H9 (cell line): Measurements from ENCODE around the gene PRRT2. TPM values are rescaled to one million over a fixed set of nuclear protein-coding genes. Genes with fewer than 3 reads are reported as not detected.

ENCODE experiments used
- DNase-seq: peaks from one replicate; pipeline ENCODE4 v3.0.0-alpha.2; 2017
- H2AFZ ChIP-seq: one replicate; pipeline ENCODE4 v1.6.1; 2013; ENCODE audit warnings: mild to moderate bottlenecking, low read length, control low read depth, moderate library complexity
- H2AK5ac ChIP-seq: 2 replicates; pipeline ENCODE4 v1.6.1; 2013; ENCODE audit warnings: low read length, control low read depth, mixed read lengths; ENCODE audit not compliant: insufficient read length
- H2BK120ac ChIP-seq: one replicate; pipeline ENCODE4 v1.6.1; 2013; ENCODE audit warnings: low read depth, mild to moderate bottlenecking, low read length, control low read depth, inconsistent platforms; ENCODE audit not compliant: poor library complexity, severe bottlenecking
- H2BK12ac ChIP-seq: 2 replicates; pipeline ENCODE4 v1.6.1; 2013; ENCODE audit warnings: low read length, control low read depth, mixed read lengths, low read depth; ENCODE audit not compliant: insufficient read length
- H2BK15ac ChIP-seq: 2 replicates; pipeline ENCODE4 v1.6.1; 2013; ENCODE audit warnings: low read depth, low read length, control low read depth
- H2BK20ac ChIP-seq: one replicate; pipeline ENCODE4 v1.6.1; 2013; ENCODE audit warnings: low read depth, mild to moderate bottlenecking, low read length, control low read depth, inconsistent platforms; ENCODE audit not compliant: poor library complexity, severe bottlenecking
- H2BK5ac ChIP-seq: 2 replicates; pipeline ENCODE4 v1.6.1; 2013; ENCODE audit warnings: low read length, control low read depth, mixed read lengths; ENCODE audit not compliant: insufficient read length
- H3K14ac ChIP-seq: 2 replicates; pipeline ENCODE4 v1.6.1; 2013; ENCODE audit warnings: low read length, control low read depth; ENCODE audit not compliant: insufficient read depth
- H3K18ac ChIP-seq: 2 replicates; pipeline ENCODE4 v1.6.1; 2013; ENCODE audit warnings: low read depth, mild to moderate bottlenecking, mixed read lengths, low read length, control low read depth; ENCODE audit not compliant: insufficient read length
- H3K23ac ChIP-seq: 2 replicates; pipeline ENCODE4 v1.6.1; 2013; ENCODE audit warnings: low read length, control low read depth, mixed read lengths, low read depth; ENCODE audit not compliant: insufficient read length
- H3K23me2 ChIP-seq: 2 replicates; pipeline ENCODE4 v1.6.1; 2013; ENCODE audit warnings: low read depth, mild to moderate bottlenecking, mixed read lengths, low read length, control low read depth; ENCODE audit not compliant: insufficient read length, poor library complexity, severe bottlenecking
- H3K27ac ChIP-seq: 2 replicates; pipeline ENCODE4 v1.5.1; 2013; ENCODE audit warnings: low read length, control low read depth, mixed read lengths, low read depth; ENCODE audit not compliant: insufficient read length
- H3K27me3 ChIP-seq: 2 replicates; pipeline ENCODE4 v1.6.1; 2013; ENCODE audit warnings: low read length, control low read depth, inconsistent platforms; ENCODE audit not compliant: insufficient read depth
- H3K4ac ChIP-seq: 2 replicates; pipeline ENCODE4 v1.6.1; 2013; ENCODE audit warnings: low read depth, mild to moderate bottlenecking, control low read depth, inconsistent platforms, low read length, moderate library complexity
- H3K4me1 ChIP-seq: 2 replicates; pipeline ENCODE4 v1.6.1; 2013; ENCODE audit warnings: low read length, control low read depth, inconsistent platforms; ENCODE audit not compliant: insufficient read depth
- H3K4me2 ChIP-seq: 2 replicates; pipeline ENCODE4 v1.6.1; 2013; ENCODE audit warnings: low read length, control low read depth, mixed read lengths; ENCODE audit not compliant: insufficient read length, insufficient read depth
- H3K56ac ChIP-seq: 2 replicates; pipeline ENCODE4 v1.6.1; 2013; ENCODE audit warnings: low read depth, mild to moderate bottlenecking, mixed read lengths, low read length, control low read depth; ENCODE audit not compliant: insufficient read length
- H3K79me1 ChIP-seq: 2 replicates; pipeline ENCODE4 v1.6.1; 2013; ENCODE audit warnings: low read depth, mild to moderate bottlenecking, moderate library complexity, low read length, control low read depth, inconsistent platforms; ENCODE audit not compliant: insufficient read depth, poor library complexity, severe bottlenecking
- H3K79me2 ChIP-seq: 2 replicates; pipeline ENCODE4 v1.6.1; 2013; ENCODE audit warnings: low read length, control low read depth, inconsistent platforms; ENCODE audit not compliant: insufficient read depth
- H3K9ac ChIP-seq: 2 replicates; pipeline ENCODE4 v1.6.1; 2013; ENCODE audit warnings: low read length, control low read depth, mixed read lengths; ENCODE audit not compliant: insufficient read length; ENCODE audit errors: extremely low read depth
- H3K9me3 ChIP-seq: one replicate; pipeline ENCODE4 v1.6.1; 2013; ENCODE audit warnings: low read depth, low read length, inconsistent platforms; ENCODE audit not compliant: control insufficient read depth
- H3T11ph ChIP-seq: one replicate; pipeline ENCODE4 v1.6.1; 2013; ENCODE audit warnings: mild to moderate bottlenecking, low read length, control low read depth, inconsistent platforms
- H4K20me1 ChIP-seq: one replicate; pipeline ENCODE4 v1.6.1; 2013; ENCODE audit not compliant: control insufficient read depth, insufficient read length, insufficient read depth
- H4K5ac ChIP-seq: 2 replicates; pipeline ENCODE4 v1.6.1; 2013; ENCODE audit warnings: low read depth, mild to moderate bottlenecking, mixed read lengths, low read length, control low read depth; ENCODE audit not compliant: insufficient read length
- H4K8ac ChIP-seq: replicated peaks from 2 replicates; pipeline ENCODE4 v1.6.1; 2013; ENCODE audit warnings: low read length, control low read depth, mixed read lengths, low read depth; ENCODE audit not compliant: insufficient read length
- H4K91ac ChIP-seq: 2 replicates; pipeline ENCODE4 v1.6.1; 2013; ENCODE audit warnings: low read depth, mild to moderate bottlenecking, moderate library complexity, mixed read lengths, low read length, control low read depth; ENCODE audit not compliant: insufficient read length
- H3K27ac Mint-ChIP-seq, 3 experiments: 2 replicates in 2 of 3; 3 replicates in 1 of 3; pipeline ENCODE4 v1.8.0; 2020 to 2021; ENCODE audit warnings: mixed read lengths in 3 of 3, mild to moderate bottlenecking in 1 of 3, moderate library complexity in 1 of 3
- H3K27me3 Mint-ChIP-seq: 2 replicates; pipeline ENCODE4 v1.8.0; 2021; ENCODE audit warnings: low read depth, mild to moderate bottlenecking, moderate library complexity, mixed read lengths
- H3K36me3 Mint-ChIP-seq, 3 experiments: 2 replicates in 2 of 3; 3 replicates in 1 of 3; pipeline ENCODE4 v1.8.0; 2020 to 2021; ENCODE audit warnings: low read depth in 3 of 3, mixed read lengths in 3 of 3; ENCODE audit not compliant: insufficient read depth in 1 of 3
- H3K4me1 Mint-ChIP-seq, 2 experiments: 2 replicates each; pipeline ENCODE4 v1.8.0; 2020; ENCODE audit warnings: mixed read lengths in 2 of 2
- H3K4me3 Mint-ChIP-seq, 2 experiments: 2 replicates in 1 of 2; 3 replicates in 1 of 2; pipeline ENCODE4 v1.8.0; 2020 to 2021; ENCODE audit warnings: mild to moderate bottlenecking in 2 of 2, mixed read lengths in 2 of 2, moderate library complexity in 1 of 2
- H3K9me3 Mint-ChIP-seq, 2 experiments: 2 replicates in 1 of 2; 3 replicates in 1 of 2; pipeline ENCODE4 v1.8.0; 2020; ENCODE audit warnings: mild to moderate bottlenecking in 2 of 2, mixed read lengths in 2 of 2, moderate library complexity in 1 of 2
- WGBS: extraction: QIAGEN DNeasy Blood & Tissue Kit; methylation state at CpG from one replicate; pipeline ENCODE4 v1.1.7; 2013; ENCODE audit warnings: missing lambda C conversion rate, low lambda C conversion rate, mixed read lengths; ENCODE audit not compliant: insufficient read length; ENCODE audit errors: extremely low coverage; 5-methylcytosine and 5-hydroxymethylcytosine counted together
- total RNA-seq: library from RNA; stranded (reverse); gene quantifications from 2 replicates; pipeline ENCODE4 v1.2.1, GENCODE V29; 2021
- TF ChIP-seq, protein P1 (sequence below): fragments of 200-600 bp; sonication (generic); conservative IDR thresholded peaks from 3 replicates; pipeline ENCODE4 v1.8.0; 2021; ENCODE audit warnings: antibody characterized with exemption, mild to moderate bottlenecking

PRRT2 gene
- total RNA-seq, 1 experiment from 2014 or later = 14.6 TPM

DNA sequence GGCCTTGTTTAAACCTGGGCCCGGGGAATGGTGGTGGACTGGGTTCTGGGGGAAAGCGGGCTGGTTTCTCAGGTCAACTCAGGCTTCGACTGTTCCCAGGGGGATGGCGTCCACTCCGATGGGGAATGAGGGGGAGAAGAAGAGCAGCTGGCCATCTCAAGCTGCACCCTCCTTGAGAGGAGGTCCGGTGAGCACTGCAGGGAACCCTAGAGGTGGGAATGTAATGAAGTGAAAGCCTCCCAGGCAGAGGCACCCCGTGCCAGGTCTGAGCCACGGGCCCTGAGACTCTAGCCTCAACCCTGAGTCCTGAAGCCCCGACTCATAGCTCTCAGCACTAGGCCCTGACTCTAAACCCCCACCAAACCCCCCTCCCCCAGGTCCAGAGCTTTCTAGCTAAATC lies 52.2 kb downstream of the PRRT2 start:
- peaks cover 13 to 21% (median 19%) of the 10 kb centered on the region in 3 experiments; a peak in 6 of 7 replicates for H3K36me3 Mint-ChIP-seq
- Histone ChIP-seq H3K4ac (no peak overlapping the region), H2BK5ac (no peak overlapping the region), H2BK15ac (no peak overlapping the region), H3T11ph (no peak overlapping the region), H4K5ac (no peak overlapping the region), H3K79me1 (peaks cover 8% of the 10 kb centered on the region), H3K9ac (no peak overlapping the region), H3K23ac (no peak overlapping the region), H3K4me1 (no peaks in the 10 kb centered on the region; the same call in 1 of the 2 replicates), H2BK120ac (no peak overlapping the region), H4K20me1 (no peaks in the 10 kb centered on the region), H3K23me2 (peaks cover 9% of the 10 kb centered on the region), H3K14ac (no peak overlapping the region; the same call in 1 of the 2 replicates), H2BK20ac (no peak overlapping the region), H2AFZ (no peak overlapping the region), H3K4me2 (no peak overlapping the region), H2BK12ac (no peak overlapping the region), H2AK5ac (no peak overlapping the region), H3K27me3 (no peaks in the 10 kb centered on the region), H4K8ac (no peak overlapping the region), H3K27ac (no peak overlapping the region), H3K9me3 (no peaks in the 10 kb centered on the region), H4K91ac (no peak overlapping the region), H3K18ac (no peak overlapping the region), H3K79me2 (no peaks in the 10 kb centered on the region), H3K56ac (no peak overlapping the region)
- no CpG with 5 or more reads among the region's 9 CpGs for WGBS
- no peak for DNase-seq
- TF ChIP-seq, protein P1, sequence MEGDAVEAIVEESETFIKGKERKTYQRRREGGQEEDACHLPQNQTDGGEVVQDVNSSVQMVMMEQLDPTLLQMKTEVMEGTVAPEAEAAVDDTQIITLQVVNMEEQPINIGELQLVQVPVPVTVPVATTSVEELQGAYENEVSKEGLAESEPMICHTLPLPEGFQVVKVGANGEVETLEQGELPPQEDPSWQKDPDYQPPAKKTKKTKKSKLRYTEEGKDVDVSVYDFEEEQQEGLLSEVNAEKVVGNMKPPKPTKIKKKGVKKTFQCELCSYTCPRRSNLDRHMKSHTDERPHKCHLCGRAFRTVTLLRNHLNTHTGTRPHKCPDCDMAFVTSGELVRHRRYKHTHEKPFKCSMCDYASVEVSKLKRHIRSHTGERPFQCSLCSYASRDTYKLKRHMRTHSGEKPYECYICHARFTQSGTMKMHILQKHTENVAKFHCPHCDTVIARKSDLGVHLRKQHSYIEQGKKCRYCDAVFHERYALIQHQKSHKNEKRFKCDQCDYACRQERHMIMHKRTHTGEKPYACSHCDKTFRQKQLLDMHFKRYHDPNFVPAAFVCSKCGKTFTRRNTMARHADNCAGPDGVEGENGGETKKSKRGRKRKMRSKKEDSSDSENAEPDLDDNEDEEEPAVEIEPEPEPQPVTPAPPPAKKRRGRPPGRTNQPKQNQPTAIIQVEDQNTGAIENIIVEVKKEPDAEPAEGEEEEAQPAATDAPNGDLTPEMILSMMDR = no peak
- H3K27me3 Mint-ChIP-seq = peaks cover 2% of the 10 kb centered on the region
- no peaks in the 10 kb centered on the region for H3K9me3 Mint-ChIP-seq
- peaks cover 9 to 12% of the 10 kb centered on the region in 2 experiments for H3K4me1 Mint-ChIP-seq
- H3K4me3 Mint-ChIP-seq = peak overlapping the region in 1 of 2 experiments; percentile 35; a peak in 2 of 5 replicates
- no peak overlapping the region for H3K27ac Mint-ChIP-seq

Other genes starting within 250 kb of the PRRT2 start
- 0.77 and 1.1 TPM in 2 replicates for gene SPN, start 148.9 kb upstream of the PRRT2 start, total RNA-seq
- 107 TPM in 2 replicates for gene QPRT, start 133.0 kb upstream of the PRRT2 start, total RNA-seq
- gene C16orf54, start 66.2 kb upstream of the PRRT2 start, total RNA-seq = not detected in 2 replicates
- gene ZG16, start 33.9 kb upstream of the PRRT2 start, total RNA-seq = not detected in 2 replicates
- gene KIF22, start 21.4 kb upstream of the PRRT2 start, total RNA-seq = 148 and 151 TPM in 2 replicates
- 412 and 414 TPM in 2 replicates for gene MAZ, start 5.7 kb upstream of the PRRT2 start, total RNA-seq
- gene PAGR1, start 4.0 kb downstream of the PRRT2 start, total RNA-seq = 65.3 and 67.8 TPM in 2 replicates
- 2.5 and 3.1 TPM in 2 replicates for gene MVP, start 8.3 kb downstream of the PRRT2 start, total RNA-seq
- 70.0 and 70.6 TPM in 2 replicates for gene CDIPT, start 51.0 kb downstream of the PRRT2 start, total RNA-seq
- 44.7 and 50.8 TPM in 2 replicates for gene SEZ6L2, start 87.4 kb downstream of the PRRT2 start, total RNA-seq
- gene ASPHD1, start 88.3 kb downstream of the PRRT2 start, total RNA-seq = 16.7 and 17.9 TPM in 2 replicates
- gene KCTD13, start 114.0 kb downstream of the PRRT2 start, total RNA-seq = 16.8 and 18.3 TPM in 2 replicates
- 82.1 and 89.1 TPM in 2 replicates for gene TMEM219, start 149.9 kb downstream of the PRRT2 start, total RNA-seq
- gene TAOK2, start 161.7 kb downstream of the PRRT2 start, total RNA-seq = 43.1 and 43.9 TPM in 2 replicates
- gene HIRIP3, start 183.4 kb downstream of the PRRT2 start, total RNA-seq = 18.5 and 21.6 TPM in 2 replicates
- 94.1 and 101 TPM in 2 replicates for gene INO80E, start 184.0 kb downstream of the PRRT2 start, total RNA-seq
- 10.2 and 12.2 TPM in 2 replicates for gene DOC2A, start 198.8 kb downstream of the PRRT2 start, total RNA-seq
- not detected in 2 replicates for gene C16orf92, start 211.0 kb downstream of the PRRT2 start, total RNA-seq
- 20.9 and 22.3 TPM in 2 replicates for gene TLCD3B, start 219.1 kb downstream of the PRRT2 start, total RNA-seq